ENCODE results near the gene CBX4. TPM values are rescaled to one million over a fixed set of nuclear protein-coding genes. Genes with fewer than 3 reads are reported as not detected.

The CBX4 gene
- total and polyA plus RNA-seq, 2 donors: 8.2 to 14.7 TPM

DNA sequence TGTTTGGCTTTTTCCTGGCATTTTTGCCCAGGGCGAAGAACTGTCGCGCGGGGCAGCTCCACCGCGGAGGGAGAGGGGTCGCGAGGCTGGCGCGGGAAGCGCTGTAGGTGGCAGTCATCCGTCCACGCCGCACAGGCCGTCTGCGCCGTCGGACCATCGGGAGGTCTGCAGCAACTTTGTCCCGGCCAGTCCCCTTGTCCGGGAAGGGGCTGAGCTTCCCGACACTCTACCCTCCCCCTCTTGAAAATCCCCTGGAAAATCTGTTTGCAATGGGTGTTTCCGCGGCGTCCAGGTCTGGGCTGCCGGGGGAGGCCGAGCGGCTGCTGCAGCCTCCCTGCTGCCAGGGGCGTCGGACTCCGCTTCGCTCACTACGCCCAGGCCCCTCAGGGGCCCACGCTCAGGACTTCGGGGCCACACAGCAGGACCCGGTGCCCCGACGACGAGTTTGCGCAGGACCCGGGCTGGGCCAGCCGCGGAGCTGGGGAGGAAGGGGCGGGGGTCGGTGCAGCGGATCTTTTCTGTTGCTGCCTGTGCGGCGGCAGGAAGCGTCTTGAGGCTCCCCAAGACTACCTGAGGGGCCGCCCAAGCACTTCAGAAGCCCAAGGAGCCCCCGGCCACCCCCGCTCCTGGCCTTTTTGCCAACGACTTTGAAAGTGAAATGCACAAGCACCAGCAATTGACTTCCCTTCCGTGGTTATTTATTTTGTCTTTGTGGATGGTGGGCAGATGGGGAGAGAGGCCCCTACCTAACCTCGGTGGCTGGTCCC lies 2.3 kb upstream of the CBX4 start:
- H3K27ac ChIP-seq (ENCODE audit: low read depth): no peak overlapping the region
- no peaks in the 10 kb centered on the region for H3K36me3 ChIP-seq (ENCODE audit: insufficient read depth)
- H3K4me1 ChIP-seq (ENCODE audit: insufficient read depth): peaks cover 4% of the 10 kb centered on the region
- DNase-seq (ENCODE audit: extremely low spot score): no peak
- no peak overlapping the region for H3K4me3 ChIP-seq (ENCODE audit: low read depth, low read length)
- WGBS: 3% methylated on average over 55 of the region's 55 CpGs

DNA sequence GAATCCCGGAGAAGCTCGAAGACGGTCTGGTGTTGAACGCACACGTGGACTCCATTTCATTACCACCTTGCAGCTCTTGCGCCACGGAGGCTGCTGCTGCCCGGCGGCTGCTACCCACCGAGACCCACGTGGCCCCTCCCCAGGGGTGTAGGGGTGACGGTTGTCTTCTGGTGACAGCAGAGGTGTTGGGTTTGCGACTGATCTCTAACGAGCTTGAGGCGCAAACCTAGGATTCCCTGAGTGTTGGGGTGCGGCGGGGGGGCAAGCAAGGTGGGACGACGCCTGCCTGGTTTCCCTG lies 1.7 kb upstream of the CBX4 start:
- Histone ChIP-seq H3K4me3 (ENCODE audit: low read depth, low read length) (no peak overlapping the region), H3K27ac (ENCODE audit: low read depth) (no peak overlapping the region), H3K36me3 (ENCODE audit: insufficient read depth) (no peaks in the 10 kb centered on the region), H3K4me1 (ENCODE audit: insufficient read depth) (peaks cover 4% of the 10 kb centered on the region)
- 4% methylated on average over 19 of the region's 19 CpGs for WGBS
- DNase-seq (ENCODE audit: extremely low spot score): no peak

DNA sequence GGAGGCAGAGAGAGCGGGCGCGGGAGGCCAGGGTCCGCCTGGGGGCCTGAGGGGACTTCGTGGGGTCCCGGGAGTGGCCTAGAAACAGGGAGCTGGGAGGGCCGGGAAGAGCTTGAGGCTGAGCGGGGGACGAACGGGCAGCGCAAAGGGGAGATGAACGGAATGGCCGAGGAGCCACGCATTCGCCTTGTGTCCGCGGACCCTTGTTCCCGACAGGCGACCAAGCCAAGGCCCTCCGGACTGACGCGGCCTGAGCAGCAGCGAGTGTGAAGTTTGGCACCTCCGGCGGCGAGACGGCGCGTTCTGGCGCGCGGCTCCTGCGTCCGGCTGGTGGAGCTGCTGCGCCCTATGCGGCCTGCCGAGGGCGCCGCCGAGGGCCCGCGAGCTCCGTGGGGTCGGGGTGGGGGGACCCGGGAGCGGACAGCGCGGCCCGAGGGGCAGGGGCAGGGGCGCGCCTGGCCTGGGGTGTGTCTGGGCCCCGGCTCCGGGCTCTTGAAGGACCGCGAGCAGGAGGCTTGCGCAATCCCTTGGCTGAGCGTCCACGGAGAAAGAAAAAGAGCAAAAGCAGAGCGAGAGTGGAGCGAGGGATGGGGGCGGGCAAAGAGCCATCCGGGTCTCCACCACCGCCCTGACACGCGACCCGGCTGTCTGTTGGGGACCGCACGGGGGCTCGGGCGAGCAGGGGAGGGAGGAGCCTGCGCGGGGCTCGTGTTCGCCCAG lies 1.2 kb upstream of the CBX4 start:
- Histone ChIP-seq H3K36me3 (ENCODE audit: insufficient read depth) (no peaks in the 10 kb centered on the region), H3K4me3 (ENCODE audit: low read depth, low read length) (peak overlapping the region; percentile 77), H3K4me1 (ENCODE audit: insufficient read depth) (peaks cover 4% of the 10 kb centered on the region), H3K27ac (ENCODE audit: low read depth) (no peak overlapping the region)
- no peak for DNase-seq (ENCODE audit: extremely low spot score)
- 2% methylated on average over 74 of the region's 74 CpGs for WGBS

DNA sequence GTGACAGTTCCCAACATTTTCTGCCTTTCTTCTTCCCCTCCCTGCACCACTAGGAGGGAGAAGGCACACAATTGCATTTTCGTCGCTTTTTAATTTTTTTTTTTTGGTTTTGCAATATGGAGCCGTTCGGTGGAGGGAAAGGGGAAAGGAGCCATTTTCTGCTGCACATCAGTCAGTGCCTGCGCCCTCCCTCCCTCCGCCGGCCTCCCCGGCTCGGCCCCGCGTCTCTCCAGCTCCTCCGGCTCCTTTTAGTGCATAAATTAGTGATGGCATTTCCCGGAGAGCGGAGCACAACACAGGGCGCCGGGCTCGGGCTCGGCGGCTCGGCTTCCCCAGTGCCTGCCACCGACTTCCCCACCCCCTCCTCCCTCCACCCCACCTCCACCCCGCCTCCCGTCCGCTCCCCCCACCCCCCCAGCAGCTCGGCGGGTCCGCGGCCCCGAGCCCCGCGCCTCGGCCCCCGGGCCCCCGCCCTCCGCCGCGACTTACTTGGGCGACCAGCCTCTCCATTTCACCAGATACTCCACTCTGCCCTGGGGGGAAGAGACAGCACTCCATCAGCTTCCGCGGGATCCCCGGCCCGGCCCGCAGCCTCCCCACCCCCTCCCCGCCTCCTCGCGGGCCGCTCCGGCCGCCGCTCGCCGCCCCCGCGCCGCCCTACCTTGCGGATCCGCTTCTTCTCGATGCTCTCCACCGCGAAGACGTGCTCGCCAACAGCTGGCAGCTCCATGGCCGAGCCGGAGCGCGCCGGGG lies 542 bp downstream of the CBX4 start:
- peak overlapping the region; percentile 77 for H3K4me3 ChIP-seq (ENCODE audit: low read depth, low read length)
- no peaks in the 10 kb centered on the region for H3K36me3 ChIP-seq (ENCODE audit: insufficient read depth)
- no peak for DNase-seq (ENCODE audit: extremely low spot score)
- peaks cover 1% of the 10 kb centered on the region for H3K4me1 ChIP-seq (ENCODE audit: insufficient read depth)
- peak overlapping the region; percentile 89 for H3K27ac ChIP-seq (ENCODE audit: low read depth)
- WGBS: under 1% methylated on average over 67 of the region's 67 CpGs

- 2% methylated on average over 30 of the region's 30 CpGs for WGBS
- Histone ChIP-seq H3K36me3 (ENCODE audit: insufficient read depth) (no peaks in the 10 kb centered on the region), H3K4me3 (ENCODE audit: low read depth, low read length) (peak overlapping the region; percentile 77), H3K4me1 (ENCODE audit: insufficient read depth) (peaks cover 1% of the 10 kb centered on the region), H3K27ac (ENCODE audit: low read depth) (peak overlapping the region; percentile 89)
- no peak for DNase-seq (ENCODE audit: extremely low spot score)
Measured at GRCh38 chr17:79837888-79838521, 1.2 kb downstream of the CBX4 start.

- H3K27ac ChIP-seq (ENCODE audit: low read depth): peak overlapping the region; percentile 39
Measured at GRCh38 chr17:79836972-79837887, 2.0 kb downstream of the CBX4 start.

GRCh38 chr17:79836510-79836971 lies 2.7 kb downstream of the CBX4 start:
- Histone ChIP-seq H3K4me3 (ENCODE audit: low read depth, low read length) (no peak overlapping the region), H3K27ac (ENCODE audit: low read depth) (no peak overlapping the region), H3K4me1 (ENCODE audit: insufficient read depth) (peaks cover 1% of the 10 kb centered on the region), H3K36me3 (ENCODE audit: insufficient read depth) (no peaks in the 10 kb centered on the region)
- DNase-seq (ENCODE audit: extremely low spot score): no peak
- 52% methylated on average over 18 of the region's 18 CpGs for WGBS

More at GRCh38 chr17:79836972-79837887, 2.0 kb downstream of the CBX4 start:
- H3K4me1 ChIP-seq (ENCODE audit: insufficient read depth): peaks cover 1% of the 10 kb centered on the region
- 20% methylated on average over 41 of the region's 41 CpGs for WGBS
- no peaks in the 10 kb centered on the region for H3K36me3 ChIP-seq (ENCODE audit: insufficient read depth)
- peak overlapping the region; percentile 77 for H3K4me3 ChIP-seq (ENCODE audit: low read depth, low read length)
- no peak for DNase-seq (ENCODE audit: extremely low spot score)

DNA sequence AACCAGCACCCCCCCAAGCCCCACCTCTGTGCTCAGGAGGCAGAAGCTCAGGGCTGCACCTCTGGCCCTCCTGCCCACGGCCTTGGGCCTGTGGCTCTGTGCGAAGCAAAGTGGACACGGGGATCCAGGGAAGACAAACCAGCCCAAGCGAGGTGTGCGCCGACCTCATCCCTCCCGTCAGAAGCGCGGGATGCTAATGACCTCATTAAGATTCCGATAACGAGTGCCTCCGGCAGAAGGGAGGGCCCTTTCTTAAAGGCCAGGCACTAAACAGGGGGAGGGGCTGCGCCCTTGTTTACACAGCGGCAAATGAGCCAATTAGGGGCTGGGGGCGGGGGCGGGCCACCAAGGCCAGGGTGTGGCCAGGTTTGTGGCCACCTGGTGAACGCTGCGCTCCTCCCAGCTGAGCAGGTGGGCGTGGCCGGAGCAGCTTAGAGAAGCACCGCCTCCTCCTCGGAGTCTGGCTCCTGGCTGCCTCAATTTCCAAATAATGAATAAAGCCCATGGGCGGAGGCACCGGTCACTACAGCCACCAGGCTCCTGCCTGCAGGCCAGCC lies 3.2 kb downstream of the CBX4 start:
- H3K4me1 ChIP-seq (ENCODE audit: insufficient read depth): peaks cover 1% of the 10 kb centered on the region

DNA sequence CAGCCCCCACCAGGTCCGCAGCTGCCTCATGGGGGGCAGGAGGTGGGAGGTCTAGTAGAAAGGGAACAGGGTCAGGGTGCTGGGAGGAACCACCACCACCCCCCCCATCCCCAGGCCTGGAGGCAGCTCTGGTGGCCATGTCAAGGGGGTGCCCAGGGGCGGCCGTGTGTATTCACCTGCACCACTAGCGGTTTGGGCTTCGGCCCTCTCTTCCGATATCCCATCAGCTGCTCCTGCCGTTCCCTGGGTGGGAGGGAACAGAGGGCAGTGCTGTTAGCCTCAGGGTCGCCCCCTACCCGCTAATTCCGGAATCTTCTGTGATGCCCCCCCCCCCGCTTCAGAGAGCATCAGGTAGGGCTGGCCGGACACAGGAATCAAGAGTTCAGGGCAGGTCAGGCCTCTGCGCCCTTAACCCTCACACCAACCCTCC lies 3.8 kb downstream of the CBX4 start:
- Histone ChIP-seq H3K27ac (ENCODE audit: low read depth) (no peak overlapping the region), H3K4me3 (ENCODE audit: low read depth, low read length) (no peak overlapping the region), H3K4me1 (ENCODE audit: insufficient read depth) (peaks cover 1% of the 10 kb centered on the region), H3K36me3 (ENCODE audit: insufficient read depth) (no peaks in the 10 kb centered on the region)
- no peak for DNase-seq (ENCODE audit: extremely low spot score)
- 81% methylated on average over 13 of the region's 13 CpGs for WGBS

More for the DNA sequence above, 3.2 kb downstream of the CBX4 start:
- Histone ChIP-seq H3K4me3 (ENCODE audit: low read depth, low read length) (no peak overlapping the region), H3K36me3 (ENCODE audit: insufficient read depth) (no peaks in the 10 kb centered on the region), H3K27ac (ENCODE audit: low read depth) (no peak overlapping the region)
- DNase-seq (ENCODE audit: extremely low spot score): no peak
- WGBS: 76% methylated on average over 24 of the region's 24 CpGs

DNA sequence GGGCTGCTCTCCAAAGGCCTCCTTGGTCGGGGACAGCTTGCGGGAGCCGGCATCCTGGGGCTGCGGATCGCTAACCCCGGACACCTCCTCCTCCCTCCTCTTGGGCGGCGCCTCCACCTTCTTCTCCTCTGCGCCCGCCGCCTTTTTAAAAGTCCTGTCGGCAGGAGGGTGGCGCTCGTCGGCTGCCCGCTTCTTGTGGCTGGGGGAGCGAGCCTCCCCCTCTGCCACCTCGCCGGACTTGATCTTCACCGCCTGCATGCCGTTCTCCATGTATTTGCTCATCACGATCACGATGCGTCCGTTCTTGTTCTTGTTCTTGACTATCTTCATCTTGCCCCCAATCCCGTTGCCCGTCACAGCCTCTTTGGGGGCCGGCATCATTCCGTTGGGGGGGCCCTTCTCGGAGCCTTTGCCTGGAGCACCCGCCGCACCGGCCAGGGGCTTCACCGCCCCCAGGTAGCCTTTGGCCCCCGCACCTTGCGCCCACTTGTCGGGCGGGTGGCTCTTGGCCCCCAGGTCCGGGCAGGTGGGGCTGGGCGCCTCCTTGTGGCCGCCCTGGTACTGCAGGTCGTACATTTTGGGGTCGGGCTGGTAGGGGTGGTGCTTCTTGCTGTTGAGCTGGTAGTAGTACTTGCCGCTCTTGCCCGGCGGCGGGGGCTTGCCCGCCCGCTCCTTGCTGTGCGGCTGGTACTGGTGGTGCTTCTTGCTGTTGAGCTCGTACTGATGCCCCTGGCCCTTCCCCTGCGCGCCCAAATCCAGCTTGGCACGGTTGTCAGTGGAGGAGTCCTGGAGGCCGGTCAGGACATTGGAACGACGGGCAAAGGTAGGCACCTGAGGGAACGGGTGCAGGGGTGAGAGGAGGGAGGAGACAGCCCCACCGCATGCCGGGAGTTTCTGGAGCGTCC lies 4.4 kb downstream of the CBX4 start:
- Histone ChIP-seq H3K36me3 (ENCODE audit: insufficient read depth) (no peaks in the 10 kb centered on the region), H3K27ac (ENCODE audit: low read depth) (no peak overlapping the region), H3K4me1 (ENCODE audit: insufficient read depth) (peaks cover 1% of the 10 kb centered on the region), H3K4me3 (ENCODE audit: low read depth, low read length) (no peak overlapping the region)
- DNase-seq (ENCODE audit: extremely low spot score): no peak
- WGBS: 86% methylated on average over 61 of the region's 61 CpGs

DNA sequence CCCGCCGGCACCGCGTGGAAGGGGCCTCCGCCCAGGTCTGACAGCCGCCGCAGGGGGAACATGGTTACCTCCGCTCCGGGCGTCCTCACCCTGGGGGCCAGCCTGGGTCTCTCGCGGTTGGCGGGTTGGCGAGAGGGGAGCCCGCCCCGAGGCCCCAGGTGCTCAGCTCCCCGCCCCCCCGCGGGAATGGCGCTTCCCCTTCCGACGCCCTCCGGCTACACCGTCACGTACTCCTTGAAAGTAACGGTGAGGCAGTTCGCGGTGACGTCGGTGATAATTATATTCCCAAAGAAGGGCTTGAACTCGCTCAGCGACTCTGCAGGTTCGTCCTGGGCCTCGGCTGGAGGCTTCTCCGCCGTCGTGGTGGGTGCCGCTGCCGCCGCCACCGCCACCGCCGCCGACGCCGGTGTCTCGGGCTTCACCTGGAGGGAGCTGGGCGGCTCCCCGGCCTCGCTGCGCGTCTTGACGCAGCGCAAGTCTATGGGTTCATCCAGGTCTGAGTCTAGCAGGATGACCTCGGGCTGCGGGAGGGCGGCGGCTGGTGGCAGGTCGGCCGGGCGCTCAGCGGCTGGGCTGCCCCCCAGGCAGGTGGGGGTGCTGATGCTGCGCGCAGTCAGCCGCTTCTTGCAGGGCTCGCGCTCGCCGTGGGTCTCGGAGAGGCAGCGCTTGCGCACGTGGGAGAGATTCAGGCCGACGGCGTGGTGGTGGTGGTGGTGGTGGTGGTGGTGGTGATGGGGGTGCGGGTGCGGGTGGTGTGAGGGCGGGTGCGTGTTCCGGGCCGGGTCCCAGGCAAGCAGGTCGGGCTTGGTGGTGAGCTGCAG lies 5.3 kb downstream of the CBX4 start:
- Histone ChIP-seq H3K27ac (ENCODE audit: low read depth) (no peak overlapping the region), H3K36me3 (ENCODE audit: insufficient read depth) (no peaks in the 10 kb centered on the region), H3K4me3 (ENCODE audit: low read depth, low read length) (no peak overlapping the region), H3K4me1 (ENCODE audit: insufficient read depth) (peaks cover 1% of the 10 kb centered on the region)
- 85% methylated on average over 83 of the region's 83 CpGs for WGBS
- no peak for DNase-seq (ENCODE audit: extremely low spot score)

Data from urinary bladder (tissue), 4 donors.